Bronchial smooth muscle cell (primary cell): ENCODE results near the gene CFAP77. TPM values are rescaled to one million over a fixed set of nuclear protein-coding genes. Genes with fewer than 3 reads are reported as not detected.

Experiments used
- total RNA-seq: library from RNA; depleted of rRNA; stranded (reverse); fragments of >200 nt; gene quantifications from 2 replicates; pipeline ENCODE4 v1.2.1, GENCODE V29; 2014

The CFAP77 gene
- 0.09 TPM in 1 of 2 replicates, not detected in the other for total RNA-seq

GRCh38 chr9:132409828-132410528 lies at the start of gene CFAP77:
CFAP77 (plus strand) TSS chr9:132410211; CDS start chr9:132410272, 61 bp downstream.

GRCh38 chr9:132406554-132407122 lies 3.4 kb upstream of the CFAP77 start, which contains the start of gene TTF1:
TTF1 (minus strand) TSS chr9:132406840; CDS start chr9:132402821, 4,019 bp downstream.

GRCh38 chr9:132582276-132582785 lies 172.3 kb downstream of the CFAP77 start, which contains the start of gene BARHL1:
BARHL1 (plus strand) TSS chr9:132582606; CDS start chr9:132582798, 192 bp downstream.

Other genes with a start within 250 kb of the CFAP77 start
- gene NTNG2, start 248.2 kb upstream of the CFAP77 start, total RNA-seq: 3.5 and 4.0 TPM in 2 replicates
- gene SETX, start 55.2 kb upstream of the CFAP77 start, total RNA-seq: 55.6 and 57.1 TPM in 2 replicates
- 8.2 and 8.6 TPM in 2 replicates for gene TTF1, start 3.4 kb upstream of the CFAP77 start, total RNA-seq
- gene BARHL1, start 172.4 kb downstream of the CFAP77 start, total RNA-seq: not detected in 2 replicates